ENCODE data around the gene OR2J1.
"Not testable (repeated sequence)": the region's sequence is repeated elsewhere in the genome, so short reads cannot be mapped to it uniquely, and the experiment has no call there.

Gene OR2J1

DNA sequence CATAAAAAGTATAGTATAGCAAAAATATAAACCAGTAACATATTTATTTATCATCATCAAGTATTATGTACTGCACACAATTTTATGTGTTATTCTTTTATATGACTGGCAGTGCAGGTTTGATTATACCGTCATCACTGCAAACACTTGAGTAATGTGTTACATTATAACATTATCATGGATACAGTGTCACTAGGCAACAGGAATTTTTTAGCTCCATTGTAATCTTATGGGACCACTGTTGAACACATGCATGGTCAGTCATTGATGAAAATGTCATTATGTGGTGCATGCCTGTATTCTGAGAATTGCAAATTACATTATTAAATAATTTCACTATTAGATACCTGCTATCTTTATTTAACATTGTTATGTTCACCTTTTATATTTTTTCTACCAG is 42.3 kb downstream of the OR2J1 start:
- Mint-ChIP-seq H3K9me3 (peaks cover 6% of the 10 kb centered on the region), H3K27me3 (peaks cover 27% of the 10 kb centered on the region), H3K4me3 (no peak overlapping the region), H3K4me1 (no peaks in the 10 kb centered on the region), H3K36me3 (no peaks in the 10 kb centered on the region), H3K27ac (no peak overlapping the region)

GRCh38 chr6:29142309-29142708 is 43.0 kb downstream of the OR2J1 start:
- H3K4me1 Mint-ChIP-seq: no peaks in the 10 kb centered on the region
- peaks cover 7% of the 10 kb centered on the region for H3K9me3 Mint-ChIP-seq
- H3K27me3 Mint-ChIP-seq: peaks cover 30% of the 10 kb centered on the region

GRCh38 chr6:29146179-29146578 is 46.9 kb downstream of the OR2J1 start:
- H3K27me3 Mint-ChIP-seq: peaks cover 30% of the 10 kb centered on the region
- no peak overlapping the region for H3K4me3 Mint-ChIP-seq
- no peak overlapping the region for H3K27ac Mint-ChIP-seq
- no peaks in the 10 kb centered on the region for H3K36me3 Mint-ChIP-seq
- no peaks in the 10 kb centered on the region for H3K4me1 Mint-ChIP-seq
- peaks cover 13% of the 10 kb centered on the region for H3K9me3 Mint-ChIP-seq

More at GRCh38 chr6:29142309-29142708, 43.0 kb downstream of the OR2J1 start:
- H3K36me3 Mint-ChIP-seq: no peaks in the 10 kb centered on the region
- H3K4me3 Mint-ChIP-seq: no peak overlapping the region
- no peak overlapping the region for H3K27ac Mint-ChIP-seq

DNA sequence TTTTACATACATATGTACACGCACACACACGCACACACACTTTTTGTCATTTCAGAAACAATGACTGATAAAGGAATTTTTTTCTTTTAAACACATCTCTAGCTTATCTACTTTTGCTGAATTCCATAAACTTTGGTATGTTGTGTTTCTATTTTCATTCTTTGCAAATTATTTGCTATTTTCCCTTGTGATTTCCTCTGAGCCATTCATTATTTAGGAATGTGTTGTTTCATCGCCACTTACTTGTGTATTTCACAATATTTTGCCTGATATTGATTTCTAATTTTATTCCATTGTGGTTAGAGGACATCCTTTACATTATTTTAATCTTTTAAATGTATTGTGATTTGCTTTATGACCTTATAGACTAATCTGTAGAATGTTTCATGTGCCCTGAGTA is 47.8 kb downstream of the OR2J1 start:
- Mint-ChIP-seq H3K27ac (no peak overlapping the region), H3K4me1 (no peaks in the 10 kb centered on the region), H3K27me3 (peaks cover 32% of the 10 kb centered on the region), H3K9me3 (peaks cover 13% of the 10 kb centered on the region), H3K36me3 (no peaks in the 10 kb centered on the region), H3K4me3 (no peak overlapping the region)

DNA sequence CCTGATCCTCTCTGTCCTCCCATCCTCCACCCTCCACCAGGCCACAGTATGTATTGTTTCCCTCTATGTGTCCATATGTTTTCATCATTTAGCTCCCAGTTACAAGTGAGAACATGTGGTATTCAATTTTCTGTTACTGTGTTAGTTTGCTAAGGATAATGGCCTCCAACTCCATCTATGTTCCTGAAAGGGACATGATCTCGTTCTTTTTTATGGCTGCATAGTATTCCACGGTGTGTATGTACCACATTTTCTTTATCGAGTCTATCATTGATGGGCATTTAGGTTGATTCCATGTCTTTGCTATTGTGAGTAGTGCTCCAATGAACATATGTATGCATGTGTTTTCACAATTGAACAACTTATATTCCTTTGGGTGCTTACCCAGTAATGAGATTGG is 50.2 kb downstream of the OR2J1 start:
- Mint-ChIP-seq H3K9me3 (peaks cover 13% of the 10 kb centered on the region), H3K27me3 (peaks cover 34% of the 10 kb centered on the region)
- not testable (repeated sequence) for H3K27ac Mint-ChIP-seq, H3K36me3 Mint-ChIP-seq, H3K4me3 Mint-ChIP-seq, H3K4me1 Mint-ChIP-seq

Data from activated naive CD4-positive, alpha-beta T cell treated with anti-CD3 and anti-CD28 coated beads, Interleukin-2, amount 50 U/mL, for 24 hours (primary cell).